Fibroblast of lung (primary cell): ENCODE data around the gene NDEL1. TPM values are rescaled to one million over a fixed set of nuclear protein-coding genes. Genes with fewer than 3 reads are reported as not detected.

Experiments
- DNase-seq, 2 donors: peaks; one replicate each; pipeline versions ENCODE4 v3.0.0 to v3.0.0-alpha.2; 2010; ENCODE audit warnings: low read depth in 2 of 2
- H2AFZ ChIP-seq: 2 replicates; pipeline ENCODE4 v1.5.1; 2012; ENCODE audit warnings: low read length, control low read depth, inconsistent platforms
- H3K27ac ChIP-seq: 2 replicates; pipeline ENCODE4 v1.5.1; 2011; ENCODE audit warnings: low read length, control low read depth; ENCODE audit not compliant: insufficient read depth
- H3K27me3 ChIP-seq: 2 replicates; pipeline ENCODE4 v1.5.1; 2011; ENCODE audit warnings: mild to moderate bottlenecking, low read length; ENCODE audit not compliant: control insufficient read depth, insufficient read depth
- H3K36me3 ChIP-seq: 2 replicates; pipeline ENCODE4 v1.5.1; 2011; ENCODE audit warnings: low read length; ENCODE audit not compliant: control insufficient read depth, insufficient read depth
- H3K4me1 ChIP-seq: 2 replicates; pipeline ENCODE4 v1.5.1; 2011; ENCODE audit warnings: low read length; ENCODE audit not compliant: control insufficient read depth, insufficient read depth; ENCODE audit errors: extremely low read depth
- H3K4me2 ChIP-seq: 2 replicates; pipeline ENCODE4 v1.5.1; 2011; ENCODE audit warnings: low read length, control low read depth; ENCODE audit not compliant: insufficient read depth; ENCODE audit errors: extremely low read depth
- H3K4me3 ChIP-seq, 4 experiments: fragments of 200-600 bp in 1 of 4; sonication (generic) in 1 of 4; replicated peaks in 1 of 4; 2 replicates each; pipeline ENCODE4 v1.5.1; 2011 to 2016; ENCODE audit warnings: low read length in 4 of 4, low read depth in 3 of 4, mild to moderate bottlenecking in 3 of 4, control low read depth in 2 of 4, inconsistent platforms in 1 of 4, mixed read lengths in 1 of 4; ENCODE audit not compliant: insufficient read depth in 1 of 4; ENCODE audit errors: control extremely low read depth in 1 of 4
- H3K79me2 ChIP-seq: 2 replicates; pipeline ENCODE4 v1.5.1; 2012; ENCODE audit warnings: mild to moderate bottlenecking, low read length, inconsistent platforms; ENCODE audit not compliant: control insufficient read depth, insufficient read depth
- H3K9ac ChIP-seq: 2 replicates; pipeline ENCODE4 v1.5.1; 2011; ENCODE audit warnings: mild to moderate bottlenecking, low read length, control low read depth; ENCODE audit not compliant: insufficient read depth
- H3K9me3 ChIP-seq: 2 replicates; pipeline ENCODE4 v1.5.1; 2012; ENCODE audit warnings: low read depth, low read length; ENCODE audit not compliant: control insufficient read depth, insufficient read depth
- H4K20me1 ChIP-seq: 2 replicates; pipeline ENCODE4 v1.5.1; 2011; ENCODE audit warnings: low read length; ENCODE audit not compliant: control insufficient read depth, insufficient read depth; ENCODE audit errors: extremely low read depth
- CTCF ChIP-seq, 2 donors: IDR thresholded peaks in 1 of 2; conservative IDR thresholded peaks in 1 of 2; 1 replicate in 1 of 2; 2 replicates in 1 of 2; pipeline ENCODE4 v1.5.1; 2011 to 2012; ENCODE audit warnings: low read length in 2 of 2, control low read depth in 1 of 2, inconsistent platforms in 1 of 2, low read depth in 1 of 2, mild to moderate bottlenecking in 1 of 2
- EZH2 ChIP-seq: IDR thresholded peaks from 2 replicates; pipeline ENCODE4 v1.5.1; 2012; ENCODE audit warnings: low read length, control low read depth, mild to moderate bottlenecking; ENCODE audit errors: missing control alignments
- polyA plus RNA-seq, 2 donors: library from polyadenylated mRNA; depleted of rRNA in 1 of 2; stranded (reverse) in 1 of 2; unstranded in 1 of 2; fragments of >200 nt; gene quantifications; 2 replicates each; pipeline ENCODE4 v1.2.1, GENCODE V29; 2011 to 2012; ENCODE audit warnings: missing spikeins in 1 of 2
- total RNA-seq: library from RNA; depleted of rRNA; stranded (reverse); fragments of >200 nt; gene quantifications from 2 replicates; pipeline ENCODE4 v1.2.1, GENCODE V29; 2014

NDEL1 gene
- total and polyA plus RNA-seq, 2 donors (not counting 1 experiment from before 2014, with no cell fraction given): 45.4 to 88.6 TPM

- no peaks in the 10 kb centered on the region for H4K20me1 ChIP-seq
- H3K27ac ChIP-seq: no peak overlapping the region
- H3K79me2 ChIP-seq: peaks cover 71% of the 10 kb centered on the region
- no peak overlapping the region for H2AFZ ChIP-seq
- DNase-seq: no peak
- no peak for TF ChIP-seq CTCF (conservative IDR thresholded peaks at IDR 0.05 in 1 of 2, IDR thresholded peaks at IDR 0.05 in 1 of 2; ENCODE audit: low read depth in 1 of 2, low read length in 2 of 2)
- TF ChIP-seq EZH2: no peak
- H3K4me1 ChIP-seq: no peaks in the 10 kb centered on the region
- no peak overlapping the region for H3K9ac ChIP-seq
- H3K4me2 ChIP-seq: no peak overlapping the region
- H3K9me3 ChIP-seq: no peaks in the 10 kb centered on the region
- peaks cover 10% of the 10 kb centered on the region for H3K36me3 ChIP-seq
- no peak overlapping the region for H3K4me3 ChIP-seq
- H3K27me3 ChIP-seq: no peaks in the 10 kb centered on the region
Observed at GRCh38 chr17:8442310-8442709, 6.6 kb downstream of the NDEL1 start.

GRCh38 chr17:8443756-8444155 lies 8.1 kb downstream of the NDEL1 start:
- Histone ChIP-seq H2AFZ (no peak overlapping the region), H3K4me3 (no peak overlapping the region), H3K9ac (no peak overlapping the region), H3K9me3 (no peaks in the 10 kb centered on the region), H3K4me2 (no peak overlapping the region), H3K27ac (no peak overlapping the region), H3K27me3 (no peaks in the 10 kb centered on the region), H3K36me3 (peaks cover 10% of the 10 kb centered on the region), H3K4me1 (no peaks in the 10 kb centered on the region), H3K79me2 (peaks cover 56% of the 10 kb centered on the region), H4K20me1 (no peaks in the 10 kb centered on the region)
- no peak for DNase-seq
- TF ChIP-seq CTCF (conservative IDR thresholded peaks at IDR 0.05 in 1 of 2, IDR thresholded peaks at IDR 0.05 in 1 of 2; ENCODE audit: low read depth in 1 of 2, low read length in 2 of 2) (no peak), EZH2 (no peak)

- peaks cover 10% of the 10 kb centered on the region for H3K36me3 ChIP-seq
- no peak overlapping the region for H2AFZ ChIP-seq
- no peak for TF ChIP-seq CTCF (conservative IDR thresholded peaks at IDR 0.05 in 1 of 2, IDR thresholded peaks at IDR 0.05 in 1 of 2; ENCODE audit: low read depth in 1 of 2, low read length in 2 of 2)
- no peak for TF ChIP-seq EZH2
- no peaks in the 10 kb centered on the region for H4K20me1 ChIP-seq
- no peaks in the 10 kb centered on the region for H3K27me3 ChIP-seq
- no peak overlapping the region for H3K4me2 ChIP-seq
- H3K27ac ChIP-seq: no peak overlapping the region
- no peaks in the 10 kb centered on the region for H3K4me1 ChIP-seq
- no peak overlapping the region for H3K4me3 ChIP-seq
- peaks cover 49% of the 10 kb centered on the region for H3K79me2 ChIP-seq
- no peak for DNase-seq
- H3K9me3 ChIP-seq: no peaks in the 10 kb centered on the region
- no peak overlapping the region for H3K9ac ChIP-seq
Observed at GRCh38 chr17:8444494-8444893, 8.8 kb downstream of the NDEL1 start.
